ENCODE measurements around the gene ZNF652.

DNA sequence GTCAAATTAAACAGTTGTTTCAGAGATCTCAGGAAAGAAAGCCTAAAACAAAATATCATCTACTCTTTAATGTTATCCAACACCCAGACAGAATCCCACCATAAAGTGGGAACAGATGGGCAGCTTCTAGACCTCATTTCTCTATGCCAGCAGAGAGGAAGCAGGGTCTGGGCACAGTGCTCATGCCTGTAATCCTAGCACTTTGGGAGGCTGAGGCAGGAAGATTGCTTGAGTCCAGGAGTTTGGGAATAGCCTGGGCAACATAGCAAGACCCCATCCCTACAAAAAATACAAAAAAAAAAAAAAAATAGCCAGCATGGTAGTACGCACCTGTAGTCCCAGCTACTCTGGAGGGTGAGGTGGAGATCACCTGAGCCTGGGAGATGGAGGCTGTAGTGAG is 13.5 kb upstream of the ZNF652 start:
- TF ChIP-seq, protein P1, sequence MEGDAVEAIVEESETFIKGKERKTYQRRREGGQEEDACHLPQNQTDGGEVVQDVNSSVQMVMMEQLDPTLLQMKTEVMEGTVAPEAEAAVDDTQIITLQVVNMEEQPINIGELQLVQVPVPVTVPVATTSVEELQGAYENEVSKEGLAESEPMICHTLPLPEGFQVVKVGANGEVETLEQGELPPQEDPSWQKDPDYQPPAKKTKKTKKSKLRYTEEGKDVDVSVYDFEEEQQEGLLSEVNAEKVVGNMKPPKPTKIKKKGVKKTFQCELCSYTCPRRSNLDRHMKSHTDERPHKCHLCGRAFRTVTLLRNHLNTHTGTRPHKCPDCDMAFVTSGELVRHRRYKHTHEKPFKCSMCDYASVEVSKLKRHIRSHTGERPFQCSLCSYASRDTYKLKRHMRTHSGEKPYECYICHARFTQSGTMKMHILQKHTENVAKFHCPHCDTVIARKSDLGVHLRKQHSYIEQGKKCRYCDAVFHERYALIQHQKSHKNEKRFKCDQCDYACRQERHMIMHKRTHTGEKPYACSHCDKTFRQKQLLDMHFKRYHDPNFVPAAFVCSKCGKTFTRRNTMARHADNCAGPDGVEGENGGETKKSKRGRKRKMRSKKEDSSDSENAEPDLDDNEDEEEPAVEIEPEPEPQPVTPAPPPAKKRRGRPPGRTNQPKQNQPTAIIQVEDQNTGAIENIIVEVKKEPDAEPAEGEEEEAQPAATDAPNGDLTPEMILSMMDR (conservative IDR thresholded peaks at IDR 0.05; ENCODE audit: low read length): no peak
- no peak for TF ChIP-seq EZH2phosphoT487 (IDR thresholded peaks at IDR 0.05; ENCODE audit: borderline replicate concordance)

Measured in Loucy (cell line).